GM18867 (cell line): Measurements from ENCODE around the gene WNT11.

Source experiments
- ATAC-seq: cut with Tn5 transposase; IDR thresholded peaks from one replicate; pipeline ENCODE4 v1.9.1; 2021; ENCODE audit warnings: mild to moderate bottlenecking, moderate library complexity; ENCODE audit not compliant: unreplicated experiment

Gene WNT11

DNA sequence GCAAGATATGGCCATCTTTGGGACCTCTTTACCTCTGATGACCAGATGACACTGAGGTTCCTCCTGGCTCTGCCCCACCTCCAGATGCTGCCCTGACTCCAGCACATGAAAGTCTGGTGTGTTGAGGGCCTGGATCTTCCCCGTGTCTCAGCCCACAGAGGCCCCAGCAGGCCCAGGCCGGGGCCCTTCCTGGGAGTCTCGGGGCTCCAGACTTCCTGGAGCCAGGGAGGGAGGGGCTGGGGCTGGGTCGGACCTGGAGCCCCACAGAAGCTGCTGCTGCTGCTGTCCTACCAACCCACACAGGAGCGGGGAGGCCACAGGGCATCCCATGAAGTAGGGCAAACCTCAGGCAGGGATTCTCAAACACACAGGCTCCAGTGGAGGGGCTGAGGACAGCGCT lies 32.2 kb upstream of the WNT11 start:
- ATAC-seq, result no peak

DNA sequence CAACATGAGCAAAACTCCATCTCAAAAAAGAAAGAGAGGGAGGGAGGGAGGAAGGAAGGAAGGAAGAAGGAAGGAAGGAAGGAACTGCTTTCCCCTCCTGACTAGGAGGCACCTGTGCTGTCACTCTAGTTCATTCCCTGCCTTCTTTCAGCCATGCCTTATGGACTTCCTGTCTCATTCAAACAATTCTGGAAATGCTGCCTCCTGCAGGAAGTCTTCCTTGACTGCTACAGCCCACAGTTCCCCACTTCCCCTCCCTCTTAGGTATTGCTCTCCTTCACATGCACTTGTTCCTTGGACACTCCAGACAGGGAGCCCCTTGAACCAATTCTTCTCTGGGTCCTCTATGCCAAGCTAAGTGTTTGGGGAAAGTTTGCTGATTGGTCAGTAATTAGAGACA lies 31.6 kb upstream of the WNT11 start:
- ATAC-seq, result no peak

DNA sequence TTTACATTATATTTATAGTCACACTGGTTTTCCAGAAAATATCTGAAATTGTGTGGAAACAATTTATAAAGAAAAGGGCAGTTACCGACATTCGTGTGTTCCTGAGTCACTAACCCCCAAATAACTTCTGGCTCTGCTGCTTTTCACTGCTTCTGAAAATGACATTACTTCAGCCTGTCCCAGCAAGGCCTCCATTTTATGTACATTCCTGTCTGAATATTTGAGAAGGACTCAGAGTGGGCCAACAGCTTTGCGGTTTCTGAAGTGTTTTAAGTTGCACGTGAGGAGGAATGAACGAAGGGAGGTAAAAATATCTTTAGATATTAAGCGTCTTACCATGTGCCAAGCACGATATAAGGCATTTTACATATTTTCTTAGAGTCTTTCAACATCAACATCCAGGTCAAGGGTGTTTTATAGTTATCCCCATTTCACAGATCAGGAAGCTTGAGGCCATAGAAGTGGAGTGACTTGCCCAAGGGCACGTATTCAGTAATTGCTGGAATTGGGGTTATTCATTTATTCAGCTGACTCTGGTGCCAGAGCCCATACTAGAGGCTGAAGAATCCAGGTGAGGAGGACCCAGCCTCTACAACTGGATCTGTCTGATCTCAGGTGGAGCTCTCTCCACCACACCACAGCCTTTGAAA lies 30.8 kb upstream of the WNT11 start:
- ATAC-seq, result no peak

DNA sequence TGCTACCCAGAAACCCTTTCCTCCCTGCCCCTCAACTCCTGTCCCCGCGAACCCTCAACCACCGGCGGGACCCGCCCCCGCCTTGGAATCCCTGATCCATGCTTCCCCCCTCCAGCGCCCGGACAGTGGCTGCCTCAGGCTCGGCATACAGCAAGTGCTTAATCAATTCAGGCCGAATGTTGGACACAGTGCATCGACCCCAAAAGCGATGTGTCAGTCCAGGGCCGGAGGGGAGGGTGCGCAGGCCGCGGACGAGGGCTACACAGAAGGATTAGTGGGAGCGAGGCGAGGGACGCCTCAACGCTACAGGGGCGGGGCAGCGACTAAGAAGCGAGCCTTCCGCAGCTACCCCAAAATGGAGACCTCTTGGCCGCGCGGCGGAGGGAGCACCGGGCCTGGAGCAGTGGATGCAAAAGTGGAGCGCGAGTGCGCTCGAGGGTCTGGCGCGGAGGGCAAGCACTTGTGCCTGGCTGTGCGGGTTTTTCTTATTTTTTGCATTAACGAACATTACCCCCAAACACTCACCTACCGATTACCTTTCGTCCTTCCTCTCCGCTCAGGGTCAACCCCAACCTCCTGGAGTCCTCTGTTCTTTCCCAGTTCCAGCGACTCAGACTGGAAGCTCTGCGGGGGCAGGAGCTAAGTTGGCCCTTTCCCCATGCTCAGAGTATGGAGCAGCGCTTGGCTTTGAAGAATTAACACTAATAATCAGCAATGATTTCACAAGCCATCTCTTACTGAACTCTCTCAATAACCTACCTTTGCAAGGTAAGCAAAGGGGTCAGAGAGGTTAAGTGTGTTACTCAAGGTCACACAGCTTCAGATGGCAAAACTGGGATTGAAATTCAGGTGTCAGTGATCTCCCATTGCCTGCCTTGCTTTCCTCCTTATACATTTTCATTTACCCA lies 30.0 kb upstream of the WNT11 start:
- peak; percentile 18 for ATAC-seq

DNA sequence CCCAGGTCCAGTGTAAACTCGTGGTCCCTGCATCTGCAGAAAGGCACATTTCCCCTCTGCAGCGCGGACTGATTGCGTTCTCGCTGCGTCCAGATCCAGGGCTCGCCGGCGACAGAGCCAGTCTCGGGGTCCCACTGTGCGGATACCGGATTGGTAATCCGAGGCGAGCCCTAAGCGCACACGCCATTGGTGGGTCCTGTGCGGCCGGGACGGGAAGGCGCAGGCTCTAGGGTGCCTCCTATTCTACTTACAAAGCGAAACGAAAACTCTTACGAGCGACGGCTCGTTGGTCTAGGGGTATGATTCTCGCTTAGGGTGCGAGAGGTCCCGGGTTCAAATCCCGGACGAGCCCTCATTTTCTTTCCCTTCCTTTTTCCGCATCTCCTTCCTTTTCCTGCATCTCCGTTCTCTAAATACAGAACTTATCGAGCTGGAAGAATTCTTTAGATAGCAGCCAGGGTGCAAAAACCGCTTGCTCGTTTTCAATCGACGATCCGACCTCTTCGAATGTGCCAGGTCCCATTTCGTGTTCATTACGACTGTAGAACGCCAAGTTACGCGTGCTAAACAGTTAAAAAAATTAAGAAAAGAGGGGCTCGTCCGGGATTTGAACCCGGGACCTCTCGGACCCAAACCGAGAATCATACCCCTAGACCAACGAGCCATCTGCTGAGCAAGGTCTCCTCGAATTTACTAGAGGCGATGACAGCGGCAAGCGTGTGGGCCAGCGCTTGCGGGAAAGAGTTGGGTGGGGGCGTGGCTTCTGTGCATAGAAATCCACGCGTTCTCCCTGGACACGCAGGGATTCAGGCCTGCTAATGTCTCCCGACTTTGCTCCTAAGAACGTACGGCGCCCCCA lies 29.2 kb upstream of the WNT11 start:
- ATAC-seq, result peak; percentile 69

DNA sequence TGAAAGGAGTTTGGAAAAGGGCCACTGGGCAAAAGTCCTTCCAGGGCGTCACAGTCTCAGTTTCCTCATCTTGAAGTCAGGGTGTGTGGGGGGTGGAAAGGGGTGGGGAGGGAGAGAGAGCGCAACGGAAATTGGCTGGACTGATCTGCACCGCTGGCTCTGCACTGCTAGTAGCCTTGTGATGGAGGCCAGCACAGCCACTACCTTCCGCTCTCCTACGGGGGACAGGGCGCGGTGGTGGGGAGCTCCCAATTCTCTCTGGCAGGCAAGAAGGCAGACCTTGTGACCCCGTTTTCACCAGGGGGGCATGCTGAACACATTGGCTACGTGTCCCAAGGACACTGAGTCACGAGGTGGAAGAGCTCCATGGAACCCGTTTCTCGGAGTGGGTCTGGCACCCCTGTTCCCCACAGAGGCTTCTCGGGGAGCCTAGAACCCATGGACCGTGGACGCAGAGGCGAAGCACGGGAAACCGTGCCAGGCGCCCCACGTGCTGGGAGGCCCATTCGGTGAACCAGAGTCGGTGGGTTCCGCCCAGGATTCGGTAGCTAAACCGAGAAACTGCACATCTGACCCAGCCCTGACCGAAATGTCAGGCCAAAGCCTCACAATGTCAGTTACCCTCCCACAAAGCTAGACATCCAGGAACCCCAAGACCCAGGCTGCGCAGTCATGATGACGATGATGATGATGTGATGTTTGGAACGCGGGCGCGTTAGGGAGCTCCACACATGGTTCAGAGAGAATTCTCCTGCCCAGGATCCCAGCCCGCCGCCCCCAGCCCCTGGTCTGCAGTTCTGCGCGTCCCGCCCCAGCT lies 28.3 kb upstream of the WNT11 start:
- peak; percentile 29 for ATAC-seq

DNA sequence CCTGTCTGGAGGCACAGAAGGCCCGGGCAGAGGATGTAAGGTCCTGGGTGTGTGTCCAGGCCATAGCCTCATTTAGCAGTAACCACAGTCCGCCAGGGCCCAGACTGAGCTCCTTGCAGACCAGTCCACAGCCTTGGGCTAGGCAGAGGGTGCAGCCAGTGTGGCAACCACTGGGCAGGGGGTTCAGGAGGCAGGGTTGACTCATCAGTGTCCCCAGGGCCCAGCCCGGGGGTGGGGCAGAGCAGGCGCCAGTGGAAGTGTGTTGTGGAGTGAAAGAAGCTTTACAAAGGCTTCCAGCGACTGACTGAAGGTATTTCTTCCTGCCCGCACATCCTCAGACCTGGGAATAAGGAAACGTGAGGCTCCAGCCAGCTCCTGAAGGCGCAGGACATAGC lies 27.7 kb upstream of the WNT11 start:
- no peak for ATAC-seq

DNA sequence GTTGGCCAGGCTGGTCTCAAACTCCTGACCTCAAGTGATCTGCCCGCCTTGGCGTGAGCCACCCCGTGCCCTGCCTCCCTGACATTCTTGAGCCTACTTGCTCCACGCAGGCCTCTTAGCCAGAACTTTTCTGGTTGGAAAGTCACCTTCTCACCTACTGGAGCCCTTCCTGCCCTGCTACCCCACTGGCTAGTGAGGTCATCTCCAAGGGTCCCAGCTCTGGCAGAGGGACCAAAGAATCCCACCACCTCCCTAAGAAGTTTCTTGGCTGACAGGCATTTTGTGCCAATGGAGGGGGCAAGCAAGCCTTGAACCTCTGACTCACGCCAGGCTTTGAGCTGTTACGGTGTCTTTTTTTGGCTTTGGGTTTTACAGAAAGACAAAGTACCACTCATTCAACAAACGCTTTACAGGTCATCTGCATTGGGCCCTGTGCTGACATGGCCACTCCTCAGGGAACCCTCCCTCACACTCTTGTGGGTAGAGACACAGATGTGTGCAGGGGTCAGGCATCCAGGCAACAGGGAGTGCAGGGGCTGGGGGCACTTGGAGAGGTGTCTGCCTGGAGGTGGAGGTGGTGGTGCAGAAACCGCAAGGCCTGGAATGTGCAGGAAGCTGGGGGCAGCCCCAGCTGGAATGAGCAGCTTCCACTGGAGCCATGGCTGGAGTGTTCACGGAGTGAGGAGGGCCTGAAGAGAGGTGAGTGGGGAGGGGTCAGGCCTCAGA lies 27.1 kb upstream of the WNT11 start:
- no peak for ATAC-seq

DNA sequence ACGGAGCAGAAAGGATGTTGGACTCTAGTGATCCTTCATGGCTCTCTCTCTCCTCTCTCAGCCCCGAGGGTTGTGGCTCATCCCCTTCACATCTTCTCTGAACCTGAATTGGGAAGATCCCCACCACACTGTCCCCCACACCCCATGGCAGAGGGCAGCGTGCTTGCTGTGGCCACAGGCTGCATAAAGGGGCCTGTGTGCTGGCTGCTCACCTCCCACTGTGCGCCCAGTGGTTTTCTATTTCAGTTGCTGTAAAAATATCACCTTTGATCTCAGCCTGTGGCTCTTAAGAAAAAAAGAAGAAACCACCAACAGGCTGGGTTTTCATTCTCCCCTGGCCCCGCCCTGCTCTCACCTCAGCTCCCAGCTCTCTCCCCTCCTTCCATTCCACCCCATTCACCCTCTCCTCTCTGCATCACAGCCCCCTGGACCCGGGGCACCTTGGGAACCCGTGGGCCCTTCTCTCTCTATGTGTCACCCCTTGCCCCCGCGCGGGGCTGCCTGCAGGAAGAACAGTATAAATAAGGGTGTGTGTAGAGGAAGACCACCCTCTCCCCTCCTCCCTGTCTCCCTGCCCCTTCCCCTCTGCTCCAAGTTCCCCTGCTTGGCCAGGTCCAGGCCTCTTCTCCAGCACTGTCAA lies 25.8 kb upstream of the WNT11 start:
- ATAC-seq, result peak; percentile 23

DNA sequence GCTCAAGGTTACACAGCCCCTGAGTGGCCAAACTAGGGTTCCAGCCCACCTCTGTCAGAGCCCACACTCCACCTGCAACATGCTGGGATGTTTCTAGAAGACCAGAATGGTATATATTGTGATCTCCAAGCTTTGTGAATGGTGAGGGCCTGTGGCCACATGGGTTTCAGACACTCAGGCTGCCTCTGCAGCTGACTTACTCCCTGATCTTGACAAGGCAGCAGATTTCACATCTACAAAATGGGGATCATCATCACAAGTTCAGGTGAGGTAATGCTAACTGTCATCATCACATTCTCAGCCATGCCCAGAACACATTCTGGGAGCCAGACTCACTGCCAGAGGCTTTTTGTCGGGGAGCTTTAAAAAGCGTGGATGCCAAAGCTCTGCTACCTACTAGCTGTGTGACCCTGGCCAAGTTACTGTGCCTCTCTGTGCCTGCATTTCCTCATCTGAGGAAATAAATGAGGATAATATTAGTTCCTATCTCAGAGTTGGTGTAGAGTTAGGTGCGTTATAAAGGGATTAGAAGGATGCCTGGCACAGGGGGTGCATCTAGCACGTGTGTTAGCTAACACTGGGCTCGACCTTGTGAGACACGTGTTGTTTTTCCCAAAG lies 24.9 kb upstream of the WNT11 start:
- ATAC-seq, result no peak

DNA sequence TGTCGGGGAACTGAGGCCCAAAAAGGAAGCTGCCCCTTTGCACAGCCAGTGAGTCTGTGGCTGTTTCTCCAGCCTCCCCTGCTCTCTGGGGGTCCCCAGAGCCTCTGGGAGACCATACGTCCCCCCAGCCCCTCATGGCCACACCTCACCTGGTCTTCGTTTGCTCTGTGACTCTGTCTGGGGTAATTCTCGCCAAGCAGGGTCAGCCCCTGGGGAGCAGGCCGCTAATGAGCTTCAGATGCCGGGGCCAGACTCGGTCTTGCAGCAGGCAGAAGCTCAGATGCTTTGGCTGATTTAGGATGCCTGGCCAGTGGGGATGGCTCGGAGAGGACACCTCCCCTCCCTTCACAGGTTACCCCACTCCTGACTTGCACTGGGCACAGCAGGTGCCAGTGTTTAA lies 24.1 kb upstream of the WNT11 start:
- ATAC-seq, result no peak

DNA sequence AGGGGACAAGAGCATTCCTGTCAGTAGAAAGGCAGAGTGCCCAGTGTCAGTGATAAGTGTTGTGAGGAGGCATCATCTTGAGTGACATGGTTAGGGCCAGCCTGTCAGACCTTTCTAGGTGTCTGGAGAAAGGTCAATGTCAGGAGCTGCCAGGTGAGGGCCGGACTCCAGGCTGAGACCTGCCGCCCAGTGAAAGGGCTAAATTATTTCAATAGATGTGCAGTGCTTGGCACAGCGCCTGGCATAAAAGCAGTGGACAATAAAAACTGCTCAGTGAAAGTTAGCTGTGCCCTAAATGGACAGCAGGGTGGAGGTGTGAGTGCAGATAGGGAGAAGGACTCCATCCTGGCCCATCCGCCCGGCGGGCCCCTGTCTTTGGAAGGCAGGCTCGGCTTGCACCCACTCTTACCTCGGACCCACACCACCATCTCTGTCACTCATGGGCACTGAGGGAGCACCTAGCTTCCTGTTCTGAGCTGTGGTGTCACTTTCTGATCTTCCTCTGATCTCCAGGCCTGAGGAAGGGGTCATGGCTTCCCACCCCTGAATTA lies 23.5 kb upstream of the WNT11 start:
- no peak for ATAC-seq

DNA sequence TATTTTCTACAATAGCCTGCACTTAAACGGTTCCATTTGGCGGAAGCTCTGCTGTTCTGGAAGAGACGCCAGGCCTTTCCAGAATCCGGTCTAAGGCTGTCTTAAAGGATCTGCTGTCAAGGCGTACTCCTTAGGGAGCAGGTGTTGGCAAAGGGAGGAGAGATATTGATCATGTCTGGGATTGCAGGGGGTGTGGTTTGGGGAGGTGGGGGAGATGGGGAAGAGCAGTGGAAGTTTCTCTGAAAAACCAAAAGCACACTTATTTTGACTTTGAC lies 22.5 kb upstream of the WNT11 start:
- ATAC-seq, result no peak

DNA sequence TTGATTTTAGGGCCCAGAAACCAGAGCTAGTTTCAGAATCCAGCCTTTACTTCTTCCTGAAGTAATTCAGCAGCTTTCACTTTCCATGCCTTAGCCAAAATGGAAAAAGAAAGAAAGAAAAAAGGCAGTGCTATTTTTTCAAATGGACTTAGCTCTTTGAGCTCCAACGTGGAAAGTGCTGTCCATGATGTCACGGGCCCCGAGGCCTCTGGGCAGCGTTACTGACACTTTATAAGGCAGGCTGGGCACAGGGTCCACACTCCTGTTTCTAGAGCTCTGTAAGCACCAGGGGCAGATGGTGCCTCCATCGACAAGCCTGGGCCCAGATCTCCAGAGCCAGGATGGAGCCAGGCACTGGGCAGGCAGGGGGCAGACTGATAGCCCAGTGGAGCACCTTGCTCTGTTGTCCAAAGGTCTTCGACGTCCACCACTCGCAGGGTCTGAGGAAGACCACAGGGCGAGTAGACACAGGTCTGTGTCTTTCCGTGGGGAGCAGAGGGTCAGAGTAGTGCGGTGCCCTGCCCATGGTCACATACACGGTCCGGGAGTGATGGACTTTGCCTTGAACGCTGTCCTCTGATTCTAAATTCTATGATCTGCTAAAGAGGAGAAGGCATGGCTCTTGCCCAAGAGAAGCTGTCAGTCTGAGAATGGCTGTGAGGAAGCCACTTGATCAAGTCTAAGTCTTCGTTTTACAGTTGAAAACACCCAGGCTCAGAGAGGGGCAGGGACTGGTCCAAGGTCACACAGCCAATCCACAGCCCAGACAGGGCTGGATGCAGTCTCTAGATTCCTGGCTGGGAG lies 22.0 kb upstream of the WNT11 start:
- ATAC-seq, result no peak

DNA sequence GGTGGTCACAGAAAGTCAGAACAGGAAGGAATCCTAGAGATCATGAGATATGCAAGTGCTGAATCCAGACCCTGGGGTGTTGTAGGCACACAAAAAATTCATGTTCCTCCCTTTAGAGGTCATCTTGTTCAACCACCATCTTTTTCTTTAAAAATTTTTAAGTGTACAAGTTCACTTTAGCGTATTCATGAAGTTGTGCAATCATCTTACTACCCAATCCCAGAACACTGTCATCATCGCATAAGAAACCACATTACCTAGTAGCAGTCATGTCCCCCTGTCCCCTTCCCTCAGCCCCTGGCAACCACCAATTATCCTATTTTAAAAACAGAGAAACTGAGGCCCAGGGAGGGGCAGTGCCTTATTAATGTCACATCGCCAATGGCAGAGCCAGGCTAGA lies 20.3 kb upstream of the WNT11 start:
- no peak for ATAC-seq

DNA sequence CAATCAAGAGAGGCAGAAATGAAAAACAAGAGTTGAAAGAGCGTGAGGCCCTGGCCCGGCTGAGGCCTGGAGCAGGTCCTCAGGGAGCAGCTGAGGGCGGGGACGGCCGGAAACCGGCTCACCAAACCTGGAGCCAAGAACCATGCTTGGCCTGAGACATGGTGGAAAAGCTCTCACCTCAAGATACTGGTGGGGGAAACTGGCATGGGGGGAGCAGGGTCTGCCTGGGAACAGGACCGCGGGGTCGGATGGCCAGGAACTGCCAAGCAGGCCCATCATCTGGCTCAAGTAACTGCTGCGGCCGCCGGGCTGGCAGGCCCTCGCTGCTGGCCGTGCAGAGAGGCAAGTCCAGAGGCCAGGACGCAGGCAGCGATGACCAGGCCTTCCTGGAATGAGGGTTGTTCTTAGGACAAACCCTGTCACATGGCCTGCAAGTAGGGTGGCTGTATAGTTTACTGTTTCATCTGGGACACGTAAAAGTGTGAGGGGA lies 18.9 kb upstream of the WNT11 start:
- ATAC-seq, result no peak

DNA sequence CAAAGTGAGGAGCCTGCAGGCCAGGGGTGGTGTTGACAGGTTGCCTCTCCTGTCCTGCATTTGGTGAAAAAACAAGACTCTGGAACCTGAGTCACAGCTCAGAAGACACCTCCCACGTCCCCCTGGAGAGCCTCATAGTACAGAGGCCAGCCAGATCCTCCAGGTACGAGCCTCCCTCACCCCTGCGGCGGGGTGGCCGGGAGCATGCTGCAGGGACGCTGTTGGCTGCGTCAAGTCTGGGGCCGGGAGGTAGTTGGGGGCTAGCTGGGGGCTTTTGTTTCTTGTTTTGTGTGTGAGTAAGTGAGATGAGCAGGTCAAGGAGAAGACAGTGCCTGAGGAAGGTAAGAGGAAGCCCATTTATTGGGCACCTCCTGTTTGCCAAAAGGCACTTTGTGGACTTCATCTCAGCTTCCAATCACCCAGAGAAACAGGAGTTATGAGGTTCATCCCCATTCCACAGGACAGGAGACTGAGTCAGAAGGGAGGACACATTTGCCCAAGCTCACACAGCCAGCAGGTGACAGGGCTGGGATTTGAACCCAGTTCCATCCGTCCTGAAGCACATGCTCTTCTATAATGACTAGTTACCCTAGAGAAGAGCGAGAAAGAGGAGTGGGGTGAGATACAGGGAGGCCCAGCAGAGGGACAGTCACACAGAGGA lies 18.3 kb upstream of the WNT11 start:
- no peak for ATAC-seq

DNA sequence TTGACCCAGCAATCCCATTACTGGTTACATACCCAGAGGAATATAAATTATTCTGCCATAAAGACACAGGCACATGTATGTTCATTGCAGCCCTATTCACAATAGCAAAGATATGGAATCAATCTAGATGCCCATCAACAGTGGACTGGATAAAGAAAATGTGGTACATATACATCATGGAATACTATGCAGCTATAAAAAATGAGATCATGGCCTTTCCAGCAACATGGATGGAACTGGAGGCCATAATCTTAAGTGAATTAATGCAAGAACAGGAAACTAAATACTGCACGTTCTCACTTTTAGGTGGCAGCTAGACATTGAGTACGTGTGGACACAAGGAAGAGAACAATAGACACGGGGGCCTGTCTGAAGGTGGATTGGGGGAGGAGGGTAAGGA lies 15.1 kb upstream of the WNT11 start:
- ATAC-seq, result no peak
